ENCODE measurements around the gene FGD5. TPM values are rescaled to one million over a fixed set of nuclear protein-coding genes. Genes with fewer than 3 reads are reported as not detected.

The FGD5 gene
- polyA plus RNA-seq, 3 donors: 0.03 TPM; not detected in 2

GRCh38 chr3:14801668-14802380 is 16.9 kb upstream of the FGD5 start:
- Mint-ChIP-seq H3K4me3 (no peak overlapping the region), H3K4me1 (peaks cover 27% of the 10 kb centered on the region), H3K27me3 (ENCODE audit: low read depth in 3 of 3) (peaks cover 12 to 28% (median 24%) of the 10 kb centered on the region in 3 donors), H3K9me3 (no peaks in the 10 kb centered on the region), H3K27ac (no peak overlapping the region), H3K36me3 (no peaks in the 10 kb centered on the region)
- Histone ChIP-seq H3K27me3 (ENCODE audit: control insufficient read depth in 2 of 2, insufficient read depth in 2 of 2, low read length in 2 of 2) (peaks cover 0 to 7% of the 10 kb centered on the region in 2 donors), H4K20me1 (ENCODE audit: insufficient read depth, low read length) (no peaks in the 10 kb centered on the region), H2AFZ (ENCODE audit: insufficient read depth, low read depth, low read length, poor library complexity, severe bottlenecking) (no peak overlapping the region), H3K4me3 (replicated peaks in 1 of 3; ENCODE audit: low read depth in 2 of 3, low read length in 3 of 3) (no peak overlapping the region), H3K9me3 (replicated peaks in 1 of 2; ENCODE audit: control insufficient read depth in 1 of 2, insufficient read depth in 1 of 2, low read length in 2 of 2) (no peaks in the 10 kb centered on the region), H3K4me2 (replicated peaks; ENCODE audit: extremely low read depth, low read length, poor library complexity, severe bottlenecking) (no peak overlapping the region), H3K9ac (ENCODE audit: insufficient read depth, low read length, poor library complexity, severe bottlenecking) (no peak overlapping the region), H3K4me1 (ENCODE audit: control insufficient read depth in 1 of 2, insufficient read depth in 2 of 2, low read length in 2 of 2) (peaks cover 13 to 22% of the 10 kb centered on the region in 2 donors), H3K79me2 (ENCODE audit: insufficient read depth, low read length) (no peaks in the 10 kb centered on the region), H3K36me3 (replicated peaks in 1 of 2; ENCODE audit: control insufficient read depth in 1 of 2, insufficient read depth in 2 of 2, low read length in 2 of 2) (no peaks in the 10 kb centered on the region), H3K27ac (ENCODE audit: low read depth in 1 of 2, low read length in 2 of 2) (no peak overlapping the region)
- 93% methylated on average over 3 of the region's 10 CpGs for WGBS (ENCODE audit: insufficient coverage)
- no peak for TF ChIP-seq CTCF (IDR thresholded peaks at IDR 0.05)
- DNase-seq: no peak
- intact Hi-C loops (cut with micrococcal nuclease): no loop called here

DNA sequence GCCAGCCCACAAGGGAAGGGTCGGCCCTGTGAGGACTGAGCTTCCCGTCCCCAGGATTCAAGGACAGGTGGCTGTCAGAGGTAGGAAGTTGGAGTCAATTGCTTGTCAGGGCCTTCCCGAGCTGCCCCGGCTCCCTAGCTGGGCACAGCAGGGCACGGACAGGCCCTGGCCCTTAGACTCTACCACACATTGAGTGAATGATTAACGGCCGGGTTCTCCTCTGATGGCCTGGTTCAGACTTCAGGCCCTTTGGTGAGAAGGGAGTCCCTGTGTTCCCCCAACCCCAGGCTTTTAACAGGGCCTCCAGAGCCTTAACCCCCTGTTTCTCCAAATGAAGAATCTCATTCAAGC is 16.4 kb upstream of the FGD5 start:
- no peaks in the 10 kb centered on the region for H3K9me3 Mint-ChIP-seq
- no peak overlapping the region for H3K27ac ChIP-seq (ENCODE audit: low read depth in 1 of 2, low read length in 2 of 2)
- H3K9ac ChIP-seq (ENCODE audit: insufficient read depth, low read length, poor library complexity, severe bottlenecking): no peak overlapping the region
- H3K27me3 Mint-ChIP-seq (ENCODE audit: low read depth in 3 of 3): peaks cover 15 to 32% (median 28%) of the 10 kb centered on the region in 3 donors
- no peak overlapping the region for H3K4me3 Mint-ChIP-seq
- no peak overlapping the region for H3K4me3 ChIP-seq (replicated peaks in 1 of 3; ENCODE audit: low read depth in 2 of 3, low read length in 3 of 3)
- H3K36me3 ChIP-seq (replicated peaks in 1 of 2; ENCODE audit: control insufficient read depth in 1 of 2, insufficient read depth in 2 of 2, low read length in 2 of 2): no peaks in the 10 kb centered on the region
- TF ChIP-seq CTCF (IDR thresholded peaks at IDR 0.05): no peak
- no peak for DNase-seq
- H4K20me1 ChIP-seq (ENCODE audit: insufficient read depth, low read length): no peaks in the 10 kb centered on the region
- H2AFZ ChIP-seq (ENCODE audit: insufficient read depth, low read depth, low read length, poor library complexity, severe bottlenecking): no peak overlapping the region
- H3K4me1 Mint-ChIP-seq: peaks cover 31% of the 10 kb centered on the region
- H3K27ac Mint-ChIP-seq: no peak overlapping the region
- peaks cover 16 to 25% of the 10 kb centered on the region in 2 donors for H3K4me1 ChIP-seq (ENCODE audit: control insufficient read depth in 1 of 2, insufficient read depth in 2 of 2, low read length in 2 of 2)
- no peak overlapping the region for H3K4me2 ChIP-seq (replicated peaks; ENCODE audit: extremely low read depth, low read length, poor library complexity, severe bottlenecking)
- intact Hi-C loops (cut with micrococcal nuclease): no loop called here
- no peaks in the 10 kb centered on the region for H3K79me2 ChIP-seq (ENCODE audit: insufficient read depth, low read length)
- peaks cover 0 to 7% of the 10 kb centered on the region in 2 donors for H3K27me3 ChIP-seq (ENCODE audit: control insufficient read depth in 2 of 2, insufficient read depth in 2 of 2, low read length in 2 of 2)
- H3K36me3 Mint-ChIP-seq: no peaks in the 10 kb centered on the region
- no peaks in the 10 kb centered on the region for H3K9me3 ChIP-seq (replicated peaks in 1 of 2; ENCODE audit: control insufficient read depth in 1 of 2, insufficient read depth in 1 of 2, low read length in 2 of 2)
- WGBS (ENCODE audit: insufficient coverage): 90% methylated on average over 2 of the region's 7 CpGs
